NCI-H526 (cell line): ENCODE results near the gene PHGDH.
"Not testable (repeated sequence)": the region's sequence is repeated elsewhere in the genome, so short reads cannot be mapped to it uniquely, and the experiment has no call there.

ENCODE experiments used
- DNase-seq, 2 experiments: peaks; one replicate each; lab custom pipeline; 2025; lab: John Stamatoyannopoulos, UW

Gene PHGDH

DNA sequence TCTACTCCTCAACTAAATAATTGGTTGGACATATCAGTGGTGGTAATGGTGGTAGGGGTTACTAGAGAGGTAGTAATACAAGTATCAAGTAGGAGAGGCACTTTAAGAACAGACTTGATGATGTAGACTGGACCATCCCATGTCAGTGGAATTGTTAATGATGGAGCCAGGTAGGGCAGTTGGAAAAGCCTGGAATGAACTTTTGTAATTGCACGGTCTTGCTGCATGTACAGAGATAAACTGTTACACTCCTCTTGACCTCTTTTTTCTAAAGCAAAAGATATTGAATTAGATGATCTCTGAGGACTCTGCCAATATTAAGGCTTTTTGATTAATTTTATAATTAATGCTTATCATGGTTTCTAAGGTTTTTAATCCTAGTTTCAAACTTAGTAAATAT, 51.2 kb downstream of the PHGDH start:
- no peak for DNase-seq

DNA sequence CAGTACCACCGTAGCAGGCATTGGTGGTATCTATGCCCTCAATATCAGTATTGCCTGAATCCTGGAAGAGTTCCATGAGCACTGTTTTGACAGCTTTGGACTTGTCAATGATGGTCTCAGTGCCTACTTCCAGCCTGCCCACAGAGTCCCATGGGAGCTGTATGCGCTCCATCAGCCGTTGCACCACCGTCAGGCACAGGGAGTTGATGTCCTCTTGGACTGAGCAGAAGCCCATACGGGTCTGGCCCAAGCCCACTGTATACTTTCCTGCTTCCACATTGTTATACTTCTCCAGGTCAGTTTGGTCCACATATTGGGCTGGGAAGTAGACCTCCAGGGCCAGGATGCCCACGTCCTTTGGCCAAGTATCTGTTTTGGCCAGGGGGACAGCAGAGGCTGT, 52.5 kb downstream of the PHGDH start:
- DNase-seq = peak; percentile 44 to 74

- no peak for DNase-seq
These were observed 54.6 kb downstream of the PHGDH start for GRCh38 chr1:119766374-119766794.

GRCh38 chr1:119767486-119767885, 55.8 kb downstream of the PHGDH start:
- no peak for DNase-seq

DNA sequence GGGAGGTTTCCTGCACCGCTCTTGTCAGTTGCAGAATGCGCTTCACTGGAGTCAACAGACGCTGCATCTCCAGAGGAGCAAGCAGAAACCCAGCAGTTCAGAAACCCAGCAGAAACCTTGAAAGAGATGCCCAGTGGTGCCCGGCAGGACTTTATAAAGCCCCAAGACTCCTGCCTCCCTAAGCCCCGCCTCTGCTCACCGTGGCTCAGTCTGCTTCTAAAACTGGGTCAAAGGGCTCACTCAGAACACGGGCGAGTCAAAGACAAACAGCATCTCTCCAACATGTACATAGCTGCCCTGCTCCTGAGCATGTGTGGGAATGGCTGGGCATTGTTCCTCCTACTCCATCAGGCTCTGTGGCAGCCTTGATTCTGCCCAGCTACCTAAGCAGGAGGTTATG, 57.0 kb downstream of the PHGDH start, which contains the start of gene HMGCS2:
Gene HMGCS2, minus strand, starts transcription at position 128 of the 400 bp plus-strand sequence. Its CDS starts 61 bp downstream, at position 67.
- DNase-seq = no peak

DNA sequence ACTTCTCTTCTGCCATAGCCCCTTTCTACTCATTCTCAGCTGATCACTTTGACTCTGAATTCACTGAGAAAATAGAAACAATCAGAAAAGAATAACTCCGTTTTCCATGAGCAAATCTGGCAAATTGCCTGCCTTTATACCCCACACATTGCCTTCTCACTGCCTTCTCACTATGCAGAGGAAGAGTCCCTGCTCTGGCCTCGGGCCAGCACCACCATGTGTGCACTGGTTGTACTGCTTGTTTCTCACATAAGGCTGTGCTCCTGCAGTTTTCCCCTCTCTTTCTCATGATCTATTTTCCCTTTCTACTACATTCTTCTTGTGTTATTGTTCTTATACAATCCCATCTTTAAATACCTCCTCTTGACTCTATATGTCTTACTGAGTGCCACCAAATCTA, 59.3 kb downstream of the PHGDH start:
- DNase-seq = no peak

- DNase-seq = no peak
These were observed 60.0 kb downstream of the PHGDH start for GRCh38 chr1:119771770-119772169.

DNA sequence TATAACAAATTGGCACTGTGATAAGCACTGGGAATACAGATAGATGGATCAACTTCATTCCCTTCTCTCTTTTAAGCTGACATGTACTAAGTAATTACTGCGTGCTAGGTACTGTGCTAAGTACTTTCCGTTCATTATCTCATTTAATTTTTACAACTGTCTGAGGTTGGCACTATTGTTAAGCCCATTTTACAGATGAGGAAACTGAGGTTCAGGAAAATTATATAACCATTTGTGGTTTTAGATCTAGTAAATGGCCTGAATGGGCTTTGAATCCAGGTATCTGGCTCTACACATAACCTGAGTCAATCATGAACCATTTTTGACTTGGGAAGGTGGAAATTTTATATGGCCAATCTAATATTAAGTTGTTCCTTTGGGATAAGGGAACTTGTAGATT, 60.6 kb downstream of the PHGDH start:
- DNase-seq = no peak

- DNase-seq = peak in 1 of 2 experiments; percentile 9
These were observed 62.0 kb downstream of the PHGDH start for GRCh38 chr1:119773711-119774241.

GRCh38 chr1:119774746-119775490, 63.2 kb downstream of the PHGDH start:
- no peak for DNase-seq

DNA sequence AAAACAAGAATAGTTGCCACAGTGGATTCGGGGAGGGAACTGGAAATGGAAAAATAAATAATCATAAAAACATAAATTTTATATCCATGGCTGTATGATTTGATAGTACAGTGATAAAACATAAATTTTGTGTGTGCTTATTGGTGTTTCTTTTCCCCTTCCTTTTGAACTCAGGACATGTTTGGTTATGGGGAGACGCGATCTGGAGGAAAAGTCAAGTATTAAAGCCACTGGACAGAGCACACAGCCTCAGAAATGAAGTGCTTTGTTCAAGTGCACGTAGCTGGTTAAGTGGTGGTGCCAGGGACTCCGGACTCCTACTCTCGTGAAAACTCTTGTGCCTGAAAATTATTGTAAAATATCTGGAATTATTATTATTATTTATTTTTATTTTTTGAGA, 66.6 kb downstream of the PHGDH start:
- no peak for DNase-seq

DNA sequence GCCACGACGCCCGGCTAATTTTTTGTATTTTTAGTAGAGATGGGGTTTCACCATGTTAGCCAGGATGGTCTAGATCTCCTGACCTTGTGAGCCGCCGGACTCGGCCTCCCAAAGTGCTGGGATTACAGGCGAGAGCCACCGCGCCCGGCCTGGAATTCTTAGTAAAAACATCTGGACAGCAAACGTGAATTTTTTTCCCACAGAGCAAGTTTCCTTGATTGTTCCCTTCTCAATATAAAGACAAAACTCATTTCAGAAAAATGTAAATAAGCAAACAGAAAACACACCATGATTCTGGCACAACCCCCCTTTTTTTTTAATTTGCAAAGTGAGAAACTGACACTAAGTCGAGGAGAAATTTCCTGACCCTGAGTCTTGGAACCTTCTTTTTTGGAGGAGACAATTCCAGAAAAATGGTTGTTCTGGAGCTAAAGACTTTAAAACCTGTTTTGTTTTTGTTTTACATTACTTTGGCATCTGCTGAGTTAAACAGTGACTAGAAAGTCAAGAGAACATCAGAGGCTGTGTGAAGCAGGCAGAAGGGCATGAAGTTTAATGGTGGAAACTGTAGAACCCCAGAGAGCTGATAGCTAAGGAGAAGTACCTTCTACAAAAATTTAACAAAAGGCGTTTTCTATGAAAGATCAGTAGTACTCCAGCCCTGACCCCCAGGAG, 67.3 kb downstream of the PHGDH start:
- no peak for DNase-seq

- DNase-seq = peak; percentile 87 to 90
These were observed 68.2 kb downstream of the PHGDH start for GRCh38 chr1:119779869-119780356.

DNA sequence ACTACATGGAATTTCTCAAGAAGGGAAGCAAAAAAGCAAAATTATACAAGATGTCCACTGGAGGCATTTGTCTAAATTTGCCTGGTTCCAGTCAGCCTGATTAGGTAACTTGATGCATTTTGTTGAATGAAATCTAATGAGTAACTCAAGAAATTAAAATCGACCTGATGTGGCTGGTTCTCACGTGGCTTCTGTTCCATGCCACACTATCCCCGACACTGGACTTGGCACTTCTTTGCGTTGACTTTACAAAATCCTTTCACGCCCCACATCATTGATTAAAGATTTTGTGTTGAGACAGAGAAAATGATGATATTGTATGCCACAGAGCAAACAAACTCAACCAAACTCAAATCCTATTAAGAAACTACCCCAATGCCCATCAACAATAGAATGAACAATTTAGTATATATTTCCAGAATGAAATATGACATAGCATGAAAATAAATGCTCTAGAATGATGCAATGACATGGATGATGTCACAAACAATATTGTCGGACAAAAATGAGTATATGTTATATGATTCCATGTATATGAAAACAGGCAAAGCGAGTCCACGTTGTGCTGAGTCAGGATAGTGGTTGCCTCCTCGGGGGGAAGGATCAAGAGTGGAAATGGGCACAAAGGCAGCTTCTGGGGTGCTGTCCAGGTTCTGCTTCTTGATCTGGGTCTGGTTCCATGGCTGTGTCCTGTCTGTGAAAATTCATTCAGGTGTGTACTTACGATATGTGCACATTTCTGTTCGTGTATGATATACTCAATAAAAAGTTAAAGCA, 69.9 kb downstream of the PHGDH start:
- no peak for DNase-seq

DNA sequence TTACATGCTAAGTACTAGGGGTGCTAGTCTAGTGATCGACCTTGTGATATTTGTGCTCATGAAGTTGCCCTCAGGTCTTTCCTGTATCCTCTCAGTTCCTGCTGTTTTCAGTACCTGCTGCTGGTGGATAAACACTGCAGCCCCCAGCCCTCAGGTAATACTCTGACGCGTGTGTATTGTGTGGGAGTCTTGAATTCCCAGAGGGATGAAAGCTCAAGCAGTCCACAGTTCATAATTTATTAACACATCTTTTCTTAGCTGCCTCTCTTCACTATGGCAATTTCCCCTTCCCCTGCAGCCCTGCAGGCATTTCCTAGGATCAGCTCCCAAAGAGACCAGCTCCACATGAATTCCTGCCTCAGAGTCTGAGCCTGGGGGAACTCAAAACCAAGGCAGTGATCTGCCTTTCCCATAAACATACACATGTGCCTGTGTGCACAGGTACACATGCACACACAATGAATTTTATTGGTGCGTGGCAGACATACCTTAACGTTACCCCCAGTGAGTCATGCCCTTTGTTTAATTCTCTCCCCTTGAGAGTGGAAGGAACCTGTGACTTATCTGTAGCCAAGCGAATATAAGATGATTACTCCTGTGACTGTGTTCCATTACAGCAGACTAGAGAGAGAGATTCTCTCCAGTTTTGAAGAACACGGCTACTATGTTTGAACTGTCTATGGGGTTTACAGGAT, 71.0 kb downstream of the PHGDH start:
- DNase-seq = no peak

GRCh38 chr1:119783354-119784185, 71.8 kb downstream of the PHGDH start:
- no peak for DNase-seq

GRCh38 chr1:119784191-119784781, 72.6 kb downstream of the PHGDH start:
- no peak for DNase-seq

- not testable (repeated sequence) for DNase-seq
These were observed 74.3 kb downstream of the PHGDH start for GRCh38 chr1:119786046-119786445.

- DNase-seq = not testable (repeated sequence)
These were observed 74.8 kb downstream of the PHGDH start for GRCh38 chr1:119786473-119787050.

GRCh38 chr1:119787776-119788175, 76.0 kb downstream of the PHGDH start:
- DNase-seq = no peak
